H1 (cell line): ENCODE results near the gene CLPTM1L. TPM values are rescaled to one million over a fixed set of nuclear protein-coding genes. Genes with fewer than 3 reads are reported as not detected.

Source experiments
- FOSL1 ChIP-seq: IDR thresholded peaks from 2 replicates; pipeline ENCODE4 v1.6.1; 2011; ENCODE audit warnings: mild to moderate bottlenecking, low read depth, low read length, moderate library complexity; ENCODE audit not compliant: insufficient read depth
- POLR2AphosphoS5 ChIP-seq: IDR thresholded peaks from 2 replicates; pipeline ENCODE4 v1.6.1; 2011; ENCODE audit warnings: low read depth, low read length
- SIN3A ChIP-seq, 2 experiments: IDR thresholded peaks in 1 of 2; conservative IDR thresholded peaks in 1 of 2; 2 replicates each; pipeline ENCODE4 v1.6.1; 2011 to 2012; ENCODE audit warnings: low read length in 2 of 2, improper control_type of control experiment in 1 of 2, low read depth in 1 of 2, mild to moderate bottlenecking in 1 of 2
- polyA plus RNA-seq, 7 experiments: library from polyadenylated mRNA; depleted of rRNA in 3 of 7; stranded (reverse) in 5 of 7; unstranded in 2 of 7; fragments of >200 nt in 5 of 7; fragments of 200-250 nt in 2 of 7; gene quantifications; 1 replicate in 5 of 7; 2 replicates in 1 of 7; 4 replicates in 1 of 7; pipeline versions ENCODE4 v1.2.1 to v1.2.3, GENCODE V29; 2011 to 2013; ENCODE audit warnings: missing spikeins in 2 of 7, mixed read lengths in 2 of 7
- total RNA-seq: library from RNA; stranded (reverse); fragmentation: NEBNext Ultra II Directional; extraction: Animal tissue kit (Norgen Biotek cat#: 25700); gene quantifications from 2 replicates; pipeline ENCODE4 v1.2.1, GENCODE V29; 2021
- TF ChIP-seq, protein P1 (sequence below): IDR thresholded peaks from 2 replicates; pipeline ENCODE4 v1.6.1; 2011; ENCODE audit warnings: low read length, improper control_type of control experiment

Gene CLPTM1L
- total and polyA plus RNA-seq, 2 of the 8 experiments (the other 6 are each of a cell fraction or from before 2014, with no cell fraction given): 102 to 119 TPM

- TF ChIP-seq SIN3A (conservative IDR thresholded peaks at IDR 0.05 in 1 of 2, IDR thresholded peaks at IDR 0.05 in 1 of 2; ENCODE audit: low read depth in 1 of 2, low read length in 2 of 2) (no peak), POLR2AphosphoS5 (no peak), FOSL1 (no peak)
- TF ChIP-seq, protein P1, sequence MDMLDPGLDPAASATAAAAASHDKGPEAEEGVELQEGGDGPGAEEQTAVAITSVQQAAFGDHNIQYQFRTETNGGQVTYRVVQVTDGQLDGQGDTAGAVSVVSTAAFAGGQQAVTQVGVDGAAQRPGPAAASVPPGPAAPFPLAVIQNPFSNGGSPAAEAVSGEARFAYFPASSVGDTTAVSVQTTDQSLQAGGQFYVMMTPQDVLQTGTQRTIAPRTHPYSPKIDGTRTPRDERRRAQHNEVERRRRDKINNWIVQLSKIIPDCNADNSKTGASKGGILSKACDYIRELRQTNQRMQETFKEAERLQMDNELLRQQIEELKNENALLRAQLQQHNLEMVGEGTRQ: no peak
Measured at GRCh38 chr5:1274471-1274870, 70.4 kb downstream of the CLPTM1L start (continued).
